Suprapubic skin (tissue), 4 donors: ENCODE data around the gene AFG1L.

Source experiments
- CTCF ChIP-seq, 2 donors: fragments of 200-600 bp in 1 of 2; fragments of 450-650 bp in 1 of 2; sonication (generic) in 1 of 2; IDR thresholded peaks; one replicate each; pipeline ENCODE4 v1.5.1; 2016 to 2019; ENCODE audit warnings: antibody characterized with exemption in 2 of 2, mild to moderate bottlenecking in 1 of 2, moderate library complexity in 1 of 2
- EP300 ChIP-seq: sonication (generic); formaldehyde crosslinking; IDR thresholded peaks from one replicate; pipeline ENCODE4 v1.6.1; 2017; ENCODE audit warnings: antibody characterized with exemption
- POLR2A ChIP-seq, 2 donors: fragments of 450-650 bp; IDR thresholded peaks; one replicate each; pipeline ENCODE4 v1.6.1; 2017; ENCODE audit warnings: antibody characterized with exemption in 2 of 2, mild to moderate bottlenecking in 2 of 2, moderate library complexity in 2 of 2
- POLR2AphosphoS5 ChIP-seq, 3 donors: sonication (generic); formaldehyde crosslinking; IDR thresholded peaks; one replicate each; pipeline ENCODE4 v1.6.1; 2017; ENCODE audit warnings: antibody characterized with exemption in 3 of 3

GRCh38 chr6:108568551-108569305 lies 273.9 kb downstream of the AFG1L start:
- TF ChIP-seq POLR2AphosphoS5 (IDR thresholded peaks at IDR 0.05), result no peak
- TF ChIP-seq CTCF (IDR thresholded peaks at IDR 0.05), result no peak
- TF ChIP-seq POLR2A (IDR thresholded peaks at IDR 0.05), result no peak
- TF ChIP-seq EP300, result no peak
